ENCODE measurements around the gene BHLHA9.

BHLHA9 gene

GRCh38 chr17:1304522-1304921 lies 34.3 kb downstream of the BHLHA9 start:
- no peak for TF ChIP-seq TEAD4 (IDR thresholded peaks at IDR 0.05)
- TF ChIP-seq EGR1 (IDR thresholded peaks at IDR 0.05) = no peak

- TF ChIP-seq TCF12 (IDR thresholded peaks at IDR 0.05; ENCODE audit: low read depth) (no peak), RAD21 (IDR thresholded peaks at IDR 0.05; ENCODE audit: low read depth) (no peak), EGR1 (IDR thresholded peaks at IDR 0.05) (no peak), MAX (IDR thresholded peaks at IDR 0.05) (no peak), FOXM1 (IDR thresholded peaks at IDR 0.05; ENCODE audit: borderline replicate concordance, low read depth) (no peak), TAF1 (IDR thresholded peaks at IDR 0.05; ENCODE audit: low read depth) (no peak), ZBTB7A (IDR thresholded peaks at IDR 0.05; ENCODE audit: low read depth) (no peak), NFIC (IDR thresholded peaks at IDR 0.05) (no peak), REST (IDR thresholded peaks at IDR 0.05; ENCODE audit: low read depth) (no peak), USF1 (IDR thresholded peaks at IDR 0.05) (no peak), CEBPB (IDR thresholded peaks at IDR 0.05) (no peak), EP300 (IDR thresholded peaks at IDR 0.05; ENCODE audit: borderline replicate concordance) (no peak), CREB1 (IDR thresholded peaks at IDR 0.05; ENCODE audit: low read depth) (no peak), TEAD4 (IDR thresholded peaks at IDR 0.05) (no peak), YY1 (IDR thresholded peaks at IDR 0.05; ENCODE audit: low read depth) (no peak)
These were observed 34.8 kb downstream of the BHLHA9 start for GRCh38 chr17:1304962-1305563.

GRCh38 chr17:1312261-1312870 lies 42.1 kb downstream of the BHLHA9 start:
- TF ChIP-seq TEAD4 (IDR thresholded peaks at IDR 0.05) (no peak), USF1 (IDR thresholded peaks at IDR 0.05) (peak; percentile 80)

- TF ChIP-seq NFIC (IDR thresholded peaks at IDR 0.05) (no peak), USF1 (IDR thresholded peaks at IDR 0.05) (no peak), EP300 (IDR thresholded peaks at IDR 0.05; ENCODE audit: borderline replicate concordance) (no peak), CREB1 (IDR thresholded peaks at IDR 0.05; ENCODE audit: low read depth) (no peak), CEBPB (IDR thresholded peaks at IDR 0.05) (no peak), TCF12 (IDR thresholded peaks at IDR 0.05; ENCODE audit: low read depth) (no peak), MAX (IDR thresholded peaks at IDR 0.05) (no peak), TEAD4 (IDR thresholded peaks at IDR 0.05) (no peak), ZBTB7A (IDR thresholded peaks at IDR 0.05; ENCODE audit: low read depth) (no peak), RAD21 (IDR thresholded peaks at IDR 0.05; ENCODE audit: low read depth) (no peak), TAF1 (IDR thresholded peaks at IDR 0.05; ENCODE audit: low read depth) (no peak), EGR1 (IDR thresholded peaks at IDR 0.05) (no peak)
These were observed 43.2 kb downstream of the BHLHA9 start for GRCh38 chr17:1313270-1314005.

- TF ChIP-seq ZBTB7A (IDR thresholded peaks at IDR 0.05; ENCODE audit: low read depth) (no peak), REST (IDR thresholded peaks at IDR 0.05; ENCODE audit: low read depth) (no peak), NFIC (IDR thresholded peaks at IDR 0.05) (no peak), CEBPB (IDR thresholded peaks at IDR 0.05) (no peak)
These were observed 45.2 kb downstream of the BHLHA9 start for GRCh38 chr17:1315409-1315808.
